Measurements from ENCODE around the gene PIAS3. TPM values are rescaled to one million over a fixed set of nuclear protein-coding genes. Genes with fewer than 3 reads are reported as not detected.

PIAS3 gene
- total RNA-seq, 4 donors from 2014 or later, result 43.8 to 78.4 (median 49.4) TPM

DNA sequence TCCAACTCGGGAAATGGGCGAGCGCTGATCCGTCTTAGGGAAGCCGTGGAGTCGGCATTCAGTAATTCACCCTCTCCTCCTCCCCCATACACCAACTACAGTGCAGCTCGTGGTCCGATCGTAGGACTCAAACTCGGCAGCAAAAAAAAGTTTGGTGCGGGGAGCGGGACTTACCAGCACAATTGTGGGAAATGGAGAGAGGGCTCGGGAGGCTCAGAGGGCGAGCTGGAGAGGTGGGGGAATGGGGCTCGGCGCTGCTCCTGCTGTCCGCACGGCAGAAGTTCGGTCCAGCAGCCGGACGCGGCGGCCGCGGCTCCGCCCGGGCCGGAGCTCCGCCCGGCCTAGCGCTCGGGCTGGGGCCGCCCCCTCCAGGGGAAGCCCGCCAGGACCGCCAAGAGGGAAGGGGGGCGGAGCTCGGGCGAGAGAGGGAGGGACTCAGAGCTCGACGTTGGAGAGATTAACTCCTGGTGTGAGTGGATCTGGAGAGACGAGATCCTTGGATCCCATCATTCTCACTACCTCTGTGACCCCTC is 676 bp upstream of the PIAS3 start:
- H3K9me3 ChIP-seq, result no peaks in the 10 kb centered on the region
- H3K27me3 ChIP-seq, result no peaks in the 10 kb centered on the region
- TF ChIP-seq POLR2A (IDR thresholded peaks at IDR 0.05) (peak in 1 of 2 donors; percentile 50), EP300 (IDR thresholded peaks at IDR 0.05) (no peak), POLR2AphosphoS5 (IDR thresholded peaks at IDR 0.05) (no peak), CTCF (IDR thresholded peaks at IDR 0.05) (no peak)
- under 1% methylated on average over 18 of the region's 41 CpGs for WGBS
- H3K36me3 ChIP-seq, result peaks cover 24% of the 10 kb centered on the region
- peak overlapping the region; percentile 84 for H3K4me3 ChIP-seq
- DNase-seq (ENCODE audit: low spot score in 2 of 2), result peak; percentile 93 to 95
- peak overlapping the region; percentile 89 for H3K27ac ChIP-seq
- peaks cover 20% of the 10 kb centered on the region for H3K4me1 ChIP-seq

DNA sequence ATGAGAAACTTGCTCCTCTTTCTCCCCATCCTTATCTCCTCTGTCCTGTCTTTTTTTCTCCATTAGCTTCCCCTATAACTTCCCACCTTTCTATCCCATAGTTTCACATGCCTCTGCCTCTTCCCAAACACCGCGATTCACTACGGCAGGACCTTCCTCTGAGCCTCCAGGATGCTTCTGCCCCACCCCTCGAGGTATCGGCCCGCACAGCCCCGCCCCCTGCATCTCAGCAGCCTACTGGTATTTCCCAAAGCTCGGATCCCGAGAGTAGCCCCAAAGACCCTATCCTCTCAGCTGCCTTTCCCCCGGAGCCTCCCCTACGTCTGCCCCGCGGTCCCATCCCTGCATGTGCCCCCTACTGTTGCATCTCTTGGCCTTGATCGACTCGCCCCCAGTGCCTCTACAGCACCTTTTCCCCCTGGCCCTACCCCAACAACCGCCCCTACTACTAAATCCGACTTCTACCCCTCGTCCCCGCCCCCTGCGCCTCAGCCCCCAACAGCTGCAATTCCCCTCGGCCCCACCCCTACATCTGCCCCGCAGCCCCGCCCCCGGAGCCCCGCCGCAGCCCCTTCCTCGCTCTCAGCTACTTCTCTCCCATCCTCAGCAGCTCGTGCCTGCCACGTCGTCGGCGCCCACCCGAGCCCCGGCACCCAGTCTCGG is 512 bp downstream of the PIAS3 start:
- peak overlapping the region; percentile 89 for H3K27ac ChIP-seq
- WGBS, result 5% methylated on average over 26 of the region's 35 CpGs
- peaks cover 20% of the 10 kb centered on the region for H3K4me1 ChIP-seq
- no peaks in the 10 kb centered on the region for H3K27me3 ChIP-seq
- no peak for TF ChIP-seq POLR2A (IDR thresholded peaks at IDR 0.05)
- no peak for TF ChIP-seq EP300 (IDR thresholded peaks at IDR 0.05)
- no peak for TF ChIP-seq POLR2AphosphoS5 (IDR thresholded peaks at IDR 0.05)
- TF ChIP-seq CTCF (IDR thresholded peaks at IDR 0.05), result no peak
- H3K36me3 ChIP-seq, result peaks cover 36% of the 10 kb centered on the region
- DNase-seq (ENCODE audit: low spot score in 2 of 2), result peak; percentile 85 to 88
- H3K9me3 ChIP-seq, result no peaks in the 10 kb centered on the region
- peak overlapping the region; percentile 84 for H3K4me3 ChIP-seq

DNA sequence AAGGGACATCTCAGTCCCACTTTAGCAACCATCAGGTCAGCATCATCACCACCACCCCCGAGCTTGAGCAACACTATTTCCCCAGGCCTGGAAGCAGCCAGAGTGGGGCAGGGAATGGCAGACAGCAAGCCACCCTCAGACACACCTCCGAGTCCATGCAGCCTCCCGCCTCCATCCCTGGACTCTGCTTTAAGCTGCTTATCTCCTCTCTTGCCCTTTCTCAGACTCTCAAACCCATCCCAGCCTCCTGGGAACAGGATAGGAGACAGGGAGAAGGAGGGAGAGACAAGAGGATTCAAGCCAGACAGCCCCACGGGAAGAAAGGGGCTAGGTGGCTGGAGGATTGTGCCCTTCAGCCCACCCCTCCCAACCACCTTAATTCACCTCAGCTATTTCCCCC is 1.7 kb downstream of the PIAS3 start:
- Histone ChIP-seq H3K9me3 (no peaks in the 10 kb centered on the region), H3K27me3 (no peaks in the 10 kb centered on the region), H3K4me1 (peaks cover 20% of the 10 kb centered on the region), H3K36me3 (peaks cover 48% of the 10 kb centered on the region), H3K27ac (no peak overlapping the region), H3K4me3 (no peak overlapping the region)
- no peak for DNase-seq (ENCODE audit: low spot score in 2 of 2)
- 66% methylated on average over 4 of the region's 4 CpGs for WGBS
- TF ChIP-seq POLR2AphosphoS5 (IDR thresholded peaks at IDR 0.05), result no peak
- no peak for TF ChIP-seq EP300 (IDR thresholded peaks at IDR 0.05)
- no peak for TF ChIP-seq POLR2A (IDR thresholded peaks at IDR 0.05)
- TF ChIP-seq CTCF (IDR thresholded peaks at IDR 0.05), result no peak

- no peak for DNase-seq (ENCODE audit: low spot score in 2 of 2)
- Histone ChIP-seq H3K27me3 (no peaks in the 10 kb centered on the region), H3K9me3 (no peaks in the 10 kb centered on the region), H3K27ac (no peak overlapping the region), H3K4me3 (no peak overlapping the region), H3K4me1 (peaks cover 20% of the 10 kb centered on the region), H3K36me3 (peaks cover 65% of the 10 kb centered on the region)
- 80% methylated on average over 7 of the region's 7 CpGs for WGBS
- TF ChIP-seq EP300 (IDR thresholded peaks at IDR 0.05), result no peak
Observed at GRCh38 chr1:145855426-145855948, 3.4 kb downstream of the PIAS3 start.

GRCh38 chr1:145849356-145850160 is 9.3 kb downstream of the PIAS3 start:
- Histone ChIP-seq H3K27ac (no peak overlapping the region), H3K4me1 (peaks cover 18% of the 10 kb centered on the region), H3K36me3 (peaks cover 66% of the 10 kb centered on the region), H3K9me3 (no peaks in the 10 kb centered on the region), H3K4me3 (no peak overlapping the region), H3K27me3 (no peaks in the 10 kb centered on the region)
- DNase-seq (ENCODE audit: low spot score in 2 of 2), result no peak
- TF ChIP-seq POLR2A (IDR thresholded peaks at IDR 0.05) (no peak), CTCF (IDR thresholded peaks at IDR 0.05) (peak in 1 of 2 donors; percentile 25)
- WGBS, result 81% methylated on average over 15 of the region's 15 CpGs

All from suprapubic skin (tissue), 4 donors.